IPS-18c (cell line): ENCODE results near the gene DCLRE1A.
"Not testable (repeated sequence)": the region's sequence is repeated elsewhere in the genome, so short reads cannot be mapped to it uniquely, and the experiment has no call there.

Experiments
- H3K4me3 ChIP-seq: 2 replicates; pipeline ENCODE4 v1.7.0; 2013; ENCODE audit warnings: low read depth, mild to moderate bottlenecking, low read length, moderate library complexity; ENCODE audit not compliant: insufficient read depth
- H3K9me3 ChIP-seq: one replicate; pipeline ENCODE4 v1.6.1; 2013; ENCODE audit warnings: mild to moderate bottlenecking, low read length, moderate library complexity; ENCODE audit not compliant: control insufficient read depth, insufficient read depth

The DCLRE1A gene

DNA sequence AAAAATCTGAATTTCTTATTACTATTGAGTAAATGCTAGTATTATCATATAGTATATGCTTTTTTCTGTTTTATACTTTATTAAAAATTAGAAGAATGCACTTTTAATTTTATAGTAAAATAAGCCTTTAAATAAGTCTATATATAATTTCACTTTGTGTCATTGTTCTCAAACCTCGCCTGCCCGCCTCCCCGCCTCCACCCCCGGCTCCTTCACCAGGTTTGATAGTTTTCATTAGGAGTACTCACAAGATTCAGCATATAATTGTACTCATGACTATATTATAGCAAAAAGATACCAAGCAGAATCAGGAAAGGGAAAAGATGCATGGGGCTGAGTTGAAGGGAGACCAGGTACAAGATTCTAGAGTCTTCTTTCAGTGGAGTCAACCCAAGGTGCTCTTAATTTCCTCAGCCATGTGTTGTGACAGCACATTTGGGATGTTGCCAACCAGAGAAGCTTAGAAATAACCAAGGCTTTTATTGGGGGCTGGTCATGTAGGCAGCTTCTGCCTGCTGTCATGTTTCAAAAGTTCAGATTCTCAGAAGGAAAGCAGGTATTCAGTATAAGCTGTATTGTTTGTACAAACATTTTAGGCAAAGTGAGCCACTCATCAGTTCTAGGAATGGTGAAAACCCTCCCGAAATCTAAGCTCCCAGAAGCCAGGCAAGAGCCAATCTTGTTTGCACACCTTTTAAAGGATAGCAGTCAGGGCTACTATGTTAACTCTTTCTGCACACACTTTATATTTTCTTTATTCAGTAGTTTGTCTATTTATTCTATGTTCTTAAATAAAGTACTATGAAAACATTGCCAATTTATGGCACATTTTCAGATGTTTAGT is 12.9 kb upstream of the DCLRE1A start:
- no peaks in the 10 kb centered on the region for H3K9me3 ChIP-seq

DNA sequence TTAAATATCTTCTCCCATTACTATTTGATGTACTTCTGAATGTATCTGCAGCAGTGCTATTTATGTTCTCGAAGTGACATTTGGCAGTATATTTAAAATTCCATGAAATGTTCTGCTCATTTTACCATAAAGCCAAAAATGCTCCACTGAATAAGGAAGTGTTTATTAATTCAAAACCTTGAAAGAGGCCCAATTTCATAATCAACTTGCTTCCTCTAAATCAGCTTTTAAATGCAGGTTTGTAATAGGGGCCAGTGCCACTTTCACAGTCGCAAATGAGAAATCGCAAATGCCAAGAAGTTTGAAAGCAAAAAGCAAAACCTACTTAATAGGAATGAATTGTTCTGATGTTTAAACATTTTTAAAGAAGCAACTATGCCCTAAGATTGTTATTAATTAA is 12.0 kb upstream of the DCLRE1A start:
- no peak overlapping the region for H3K4me3 ChIP-seq
- no peaks in the 10 kb centered on the region for H3K9me3 ChIP-seq

More for the DNA sequence above, 12.9 kb upstream of the DCLRE1A start:
- H3K4me3 ChIP-seq, result no peak overlapping the region

DNA sequence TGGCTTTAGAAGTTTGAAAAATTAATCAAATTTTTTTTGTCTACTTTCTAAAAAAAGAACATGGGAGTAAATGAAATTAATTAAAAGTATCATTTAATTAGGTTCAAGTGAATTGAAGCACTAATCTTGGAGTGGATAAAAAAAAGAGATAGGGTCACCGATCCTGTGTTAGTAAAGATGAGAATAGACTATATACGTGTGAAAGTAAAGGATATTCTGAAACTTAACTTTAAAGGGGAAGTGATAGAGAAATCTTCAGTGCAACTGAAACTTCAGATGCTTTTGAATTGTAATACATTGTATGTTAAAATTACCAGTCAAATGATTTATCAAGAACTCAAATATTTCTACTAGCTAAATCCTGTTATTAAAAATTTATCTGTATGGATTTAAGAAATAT is 5.4 kb upstream of the DCLRE1A start:
- H3K4me3 ChIP-seq, result no peak overlapping the region
- H3K9me3 ChIP-seq, result no peaks in the 10 kb centered on the region

DNA sequence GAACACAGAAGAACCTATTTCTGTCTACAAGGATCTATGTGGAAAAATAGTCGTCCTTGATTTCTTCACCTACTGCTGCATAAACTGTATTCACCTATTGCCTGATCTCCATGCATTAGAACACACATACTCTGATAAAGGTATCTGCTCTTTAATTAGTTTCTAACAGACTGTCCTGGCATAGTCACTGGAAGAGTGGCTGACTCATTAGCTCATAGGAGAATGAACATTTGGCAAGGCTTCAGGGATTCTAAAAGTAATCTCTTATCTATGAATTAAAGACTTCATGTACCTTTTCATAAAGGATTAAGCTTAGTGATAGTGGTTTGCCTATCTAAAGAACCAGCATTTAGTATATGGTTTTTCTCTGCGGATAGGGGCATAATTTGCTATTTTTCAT is 4.7 kb upstream of the DCLRE1A start:
- no peak overlapping the region for H3K4me3 ChIP-seq
- H3K9me3 ChIP-seq, result no peaks in the 10 kb centered on the region

DNA sequence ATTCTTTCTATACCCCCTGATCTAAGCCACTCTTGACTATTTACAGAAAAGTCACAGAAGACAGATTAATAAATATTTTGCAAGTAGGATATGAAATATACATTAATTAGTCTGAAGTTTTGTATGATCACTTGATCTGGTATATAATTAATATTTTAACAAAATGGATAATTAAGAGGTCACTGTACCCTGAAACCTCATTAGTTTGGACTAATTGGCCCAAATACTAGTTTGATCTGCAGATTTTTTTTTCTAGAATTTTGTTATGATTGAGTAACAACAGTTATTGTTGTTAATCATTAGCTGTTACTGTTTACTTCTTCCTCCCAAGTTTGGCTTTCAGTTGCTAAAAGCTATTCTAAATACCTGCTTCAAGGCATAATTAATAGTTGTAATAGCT is 3.3 kb upstream of the DCLRE1A start:
- H3K4me3 ChIP-seq, result no peak overlapping the region
- H3K9me3 ChIP-seq, result no peaks in the 10 kb centered on the region

GRCh38 chr10:113856563-113856962 is 2.7 kb upstream of the DCLRE1A start:
- Histone ChIP-seq H3K4me3 (no peak overlapping the region), H3K9me3 (no peaks in the 10 kb centered on the region)

DNA sequence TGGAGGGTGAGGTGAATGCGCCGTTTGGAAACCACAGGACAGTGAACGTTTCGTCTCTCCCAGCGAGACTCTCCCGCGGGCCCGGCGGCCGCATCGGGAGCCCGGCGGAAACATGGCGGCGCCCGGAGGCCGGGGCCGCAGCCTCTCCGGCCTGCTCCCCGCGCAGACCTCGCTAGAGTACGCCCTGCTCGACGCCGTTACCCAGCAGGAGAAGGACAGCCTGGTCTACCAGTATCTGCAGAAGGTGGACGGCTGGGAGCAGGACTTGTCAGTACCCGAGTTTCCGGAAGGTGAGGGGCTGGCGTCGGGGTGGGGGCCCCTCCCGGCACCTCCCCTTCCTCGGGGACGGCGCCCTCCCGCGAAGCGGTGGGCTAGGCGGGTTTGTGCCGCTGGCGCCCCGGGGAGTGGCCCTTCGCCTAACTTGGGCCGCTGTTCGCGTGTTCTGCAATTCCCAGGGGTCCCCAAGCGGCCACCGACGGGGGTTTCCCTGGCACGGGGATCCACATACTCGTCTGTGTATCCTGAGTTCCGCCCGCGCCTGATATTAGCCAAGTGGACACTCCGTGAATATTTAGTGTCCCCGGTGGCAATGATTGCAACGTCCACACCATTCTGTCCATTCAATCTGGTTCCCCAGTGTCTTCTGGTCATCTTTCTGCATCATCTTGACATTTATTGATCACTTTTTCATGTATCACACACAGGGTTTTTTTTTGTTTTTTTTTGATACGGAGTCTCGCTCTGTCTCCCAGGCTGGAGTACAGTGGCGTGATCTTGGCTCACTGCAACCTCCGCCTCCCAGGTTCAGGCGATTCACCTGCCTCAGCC is 1.1 kb upstream of the DCLRE1A start:
- Histone ChIP-seq H3K4me3 (peak overlapping the region; percentile 92), H3K9me3 (no peaks in the 10 kb centered on the region)

DNA sequence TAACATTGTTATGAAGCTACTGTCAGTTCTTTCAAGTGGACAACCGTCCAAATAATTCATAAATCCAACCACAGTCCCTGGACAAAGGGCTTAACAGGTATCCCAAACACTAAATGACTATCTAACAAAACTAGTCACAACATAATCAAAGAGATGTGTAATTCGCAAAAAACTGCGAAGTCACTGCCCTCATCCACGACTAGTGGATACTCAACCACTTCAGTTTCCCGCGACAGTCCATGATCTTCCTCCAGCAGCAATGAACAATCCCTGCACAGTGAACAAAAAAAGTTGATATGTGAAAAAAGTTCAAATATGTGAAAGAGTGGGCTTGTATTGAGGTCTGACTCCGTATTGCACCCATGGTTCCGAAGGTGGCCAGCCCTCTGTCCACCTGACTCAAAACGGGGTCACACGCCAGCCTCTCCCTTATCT is 287 bp downstream of the DCLRE1A start:
- Histone ChIP-seq H3K4me3 (peak overlapping the region; percentile 92), H3K9me3 (no peaks in the 10 kb centered on the region)

DNA sequence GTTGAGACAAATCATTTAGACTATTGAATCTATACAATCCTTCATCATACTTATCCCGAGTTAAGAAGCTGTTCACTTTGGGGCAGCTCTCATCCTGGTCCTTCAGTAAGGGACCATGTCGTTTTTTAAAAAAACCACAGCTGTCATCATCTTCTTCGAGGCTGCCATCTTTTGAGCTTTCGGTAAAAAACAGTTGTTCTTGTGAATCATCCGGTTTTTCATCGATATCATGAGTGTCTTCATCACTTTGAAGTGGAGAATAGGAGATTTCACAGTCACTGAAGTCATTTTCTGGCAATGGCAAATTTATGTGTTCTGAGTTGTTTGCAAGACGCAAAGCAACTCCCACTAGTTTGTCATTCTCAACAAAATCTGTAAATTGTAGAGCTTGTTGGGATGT is 3.9 kb downstream of the DCLRE1A start:
- Histone ChIP-seq H3K9me3 (no peaks in the 10 kb centered on the region), H3K4me3 (no peak overlapping the region)

DNA sequence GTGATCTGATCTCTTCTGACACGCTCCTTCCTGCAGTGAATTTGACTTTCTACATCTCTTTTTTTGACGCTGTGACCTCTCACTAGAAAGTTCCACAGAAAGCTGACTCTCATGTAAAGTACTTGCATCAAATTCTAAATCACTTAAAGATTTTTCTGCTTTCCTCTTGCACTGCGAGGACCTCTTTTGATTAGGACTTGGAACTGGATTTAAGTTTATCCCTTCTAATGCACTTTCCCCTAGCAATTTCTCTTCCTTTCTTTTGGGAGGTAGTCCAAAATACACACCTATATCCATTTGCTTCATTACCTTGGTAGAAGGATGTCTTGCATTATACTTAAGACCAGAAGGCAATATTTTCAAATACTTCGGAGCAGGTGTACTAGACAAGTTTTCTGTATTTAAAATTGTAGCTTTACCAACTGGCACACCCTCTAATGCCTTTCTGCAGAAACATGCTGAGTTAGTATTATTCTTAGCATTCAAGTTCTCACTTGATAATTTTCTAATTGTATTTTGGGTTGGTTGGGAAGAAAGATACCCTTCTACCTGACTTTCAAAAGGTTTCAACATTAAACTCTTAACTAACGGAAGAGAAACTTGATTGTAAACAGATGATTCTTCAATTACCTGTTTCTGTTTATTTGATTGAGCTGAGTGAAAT is 4.6 kb downstream of the DCLRE1A start:
- Histone ChIP-seq H3K9me3 (no peaks in the 10 kb centered on the region), H3K4me3 (no peak overlapping the region)

GRCh38 chr10:113846036-113846435 is 7.8 kb downstream of the DCLRE1A start:
- Histone ChIP-seq H3K4me3 (no peak overlapping the region), H3K9me3 (no peaks in the 10 kb centered on the region)

- Histone ChIP-seq H3K9me3 (no peaks in the 10 kb centered on the region), H3K4me3 (no peak overlapping the region)
Measured at GRCh38 chr10:113843972-113844485, 9.9 kb downstream of the DCLRE1A start.

DNA sequence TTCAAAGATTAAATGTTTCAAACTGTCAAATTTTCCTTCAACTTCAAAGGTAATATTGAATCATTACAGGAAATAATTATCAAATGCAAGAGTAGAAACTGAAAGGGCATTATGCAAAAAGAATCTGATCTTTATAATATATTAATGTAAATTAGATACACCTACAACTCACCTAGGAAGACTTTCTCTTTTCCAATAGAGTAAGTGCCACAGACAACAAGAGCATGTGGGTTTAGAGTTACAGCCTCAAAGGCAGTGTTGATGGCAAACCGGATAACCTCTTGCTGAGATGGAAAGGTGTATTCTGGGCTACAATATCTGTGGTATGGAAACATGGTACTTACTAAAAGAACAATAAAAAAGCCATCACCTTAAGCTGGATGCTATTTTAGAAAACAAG is 11.7 kb downstream of the DCLRE1A start:
- no peak overlapping the region for H3K4me3 ChIP-seq
- H3K9me3 ChIP-seq, result no peaks in the 10 kb centered on the region

DNA sequence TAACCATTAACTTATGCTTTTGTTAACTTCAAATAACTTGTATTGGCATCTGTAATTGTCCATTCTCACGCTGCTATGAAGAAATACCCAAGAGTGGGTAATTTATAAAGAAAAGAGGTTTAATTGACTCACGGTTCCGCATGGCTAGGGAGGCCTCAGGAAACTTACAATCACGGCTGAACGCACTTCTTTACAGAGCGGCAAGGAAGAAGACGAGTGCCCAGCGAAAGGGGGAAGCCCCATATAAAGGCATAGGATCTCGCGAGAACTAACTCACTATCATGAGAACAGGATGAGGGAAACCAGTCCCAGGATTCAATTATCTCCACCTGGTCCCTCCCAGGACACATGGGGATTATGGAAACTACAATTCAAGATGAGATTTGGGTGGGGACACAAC is 25.3 kb downstream of the DCLRE1A start:
- H3K4me3 ChIP-seq, H3K9me3 ChIP-seq: not testable (repeated sequence)

DNA sequence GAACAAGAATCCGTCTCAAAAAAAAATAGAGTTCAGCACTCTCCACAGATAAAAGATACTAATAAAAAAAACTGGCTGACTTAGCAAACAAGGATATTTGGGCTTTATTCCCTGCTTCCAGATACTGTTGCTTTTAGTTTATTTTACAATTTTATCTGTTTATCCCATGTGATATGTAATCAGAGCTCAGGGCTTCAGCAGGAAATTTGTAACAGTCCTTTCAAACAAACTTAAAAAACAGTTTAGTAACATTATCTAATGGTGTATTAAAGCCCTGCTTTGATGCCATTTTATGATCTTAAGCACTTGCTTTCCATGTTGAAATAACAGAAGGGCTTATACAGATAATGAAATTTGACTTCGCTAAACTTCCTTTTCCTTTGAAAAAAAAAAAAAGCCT is 28.1 kb downstream of the DCLRE1A start:
- Histone ChIP-seq H3K9me3 (peaks cover 2% of the 10 kb centered on the region), H3K4me3 (no peak overlapping the region)

GRCh38 chr10:113823389-113823788 is 30.5 kb downstream of the DCLRE1A start:
- peaks cover 2% of the 10 kb centered on the region for H3K9me3 ChIP-seq
- H3K4me3 ChIP-seq, result no peak overlapping the region

- no peak overlapping the region for H3K4me3 ChIP-seq
- H3K9me3 ChIP-seq, result peaks cover 2% of the 10 kb centered on the region
Measured at GRCh38 chr10:113822174-113822573, 31.7 kb downstream of the DCLRE1A start.
